Thyroid gland (tissue), 4 donors: ENCODE results near the gene CLEC20A.

Experiments
- CTCF ChIP-seq, 6 experiments: fragments of 200-600 bp in 3 of 6; fragments of 450-650 bp in 3 of 6; sonication (generic) in 3 of 6; IDR thresholded peaks; one replicate each; pipeline ENCODE4 v1.5.1; 2016 to 2019; ENCODE audit warnings: antibody characterized with exemption in 6 of 6, mild to moderate bottlenecking in 2 of 6, inconsistent platforms in 1 of 6, moderate library complexity in 1 of 6
- POLR2A ChIP-seq, 2 donors: fragments of 450-650 bp; IDR thresholded peaks; one replicate each; pipeline ENCODE4 v1.6.1; 2017; ENCODE audit warnings: antibody characterized with exemption in 2 of 2, mild to moderate bottlenecking in 2 of 2, moderate library complexity in 1 of 2

- TF ChIP-seq CTCF (IDR thresholded peaks at IDR 0.05) = no peak
- no peak for TF ChIP-seq POLR2A (IDR thresholded peaks at IDR 0.05)
Measured at GRCh38 chr1:178537382-178538090, 40.8 kb upstream of the CLEC20A start.
